HG02938 (cell line): Measurements from ENCODE around the gene AMER3.

Source experiments
- ATAC-seq: cut with Tn5 transposase; IDR thresholded peaks from one replicate; pipeline ENCODE4 v1.9.1; 2021; ENCODE audit warnings: mild to moderate bottlenecking, moderate library complexity; ENCODE audit not compliant: unreplicated experiment

Gene AMER3

GRCh38 chr2:130749078-130749477 is 6.3 kb upstream of the AMER3 start:
- ATAC-seq = no peak

- no peak for ATAC-seq
These were observed 5.7 kb upstream of the AMER3 start for GRCh38 chr2:130749641-130750040.

DNA sequence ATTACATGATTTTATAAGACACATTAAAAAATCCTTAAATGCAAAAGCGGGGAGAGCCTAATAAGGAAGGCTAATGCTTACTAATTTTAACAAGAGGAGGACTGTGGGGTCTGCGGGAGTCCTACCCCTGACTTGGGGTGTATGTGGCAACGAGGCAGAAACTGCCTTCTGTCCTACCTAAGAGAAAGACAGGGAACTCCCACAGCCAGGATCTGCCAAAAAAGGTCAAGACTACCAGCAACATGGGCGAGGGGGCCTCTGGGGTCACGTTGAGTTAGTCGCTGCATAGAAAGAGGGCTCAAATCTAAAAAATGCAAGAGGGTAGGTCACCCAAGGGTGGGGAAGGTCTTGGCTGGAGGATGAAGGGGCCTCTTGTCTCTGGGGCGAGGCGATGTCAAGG is 529 bp upstream of the AMER3 start:
- no peak for ATAC-seq

GRCh38 chr2:130756053-130756873 is 923 bp downstream of the AMER3 start:
- ATAC-seq = no peak

DNA sequence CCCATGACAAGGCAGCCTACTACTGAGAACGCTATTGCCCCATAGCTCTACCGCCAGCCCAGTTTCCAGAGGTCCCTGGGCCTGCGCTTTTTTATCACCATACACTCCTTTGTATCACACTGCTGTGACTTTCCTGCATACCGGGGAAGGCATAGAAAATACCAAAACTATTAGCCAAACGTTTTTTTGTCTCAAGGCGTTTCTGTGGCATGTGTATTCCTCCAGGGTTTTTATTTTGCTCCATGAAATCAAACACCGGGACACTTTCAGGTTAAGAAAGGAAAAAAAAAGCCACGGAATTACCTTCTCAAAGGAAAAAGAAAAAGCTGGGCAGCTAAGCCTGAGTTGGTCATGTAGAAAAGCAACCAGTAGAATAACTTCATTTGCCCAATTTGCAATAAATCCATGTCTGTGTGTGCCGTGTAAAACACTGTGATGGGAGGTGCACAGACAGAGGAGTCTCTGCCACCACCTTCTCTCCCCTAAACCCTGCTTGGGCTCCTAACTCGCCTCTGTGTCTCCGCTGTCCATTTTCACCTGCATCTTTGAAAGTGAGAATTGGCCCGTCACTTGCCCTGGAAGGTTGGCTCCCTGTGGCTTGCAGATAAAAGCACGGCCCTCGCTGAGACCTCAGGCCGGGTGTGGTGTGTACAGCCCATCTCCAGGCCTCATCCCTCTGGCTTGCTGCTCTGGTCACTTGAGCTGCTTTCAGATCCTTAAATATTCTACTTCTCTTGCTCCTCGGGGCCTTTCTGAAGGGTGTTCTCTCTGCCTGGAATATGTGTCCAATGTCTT is 1.7 kb downstream of the AMER3 start:
- no peak for ATAC-seq

DNA sequence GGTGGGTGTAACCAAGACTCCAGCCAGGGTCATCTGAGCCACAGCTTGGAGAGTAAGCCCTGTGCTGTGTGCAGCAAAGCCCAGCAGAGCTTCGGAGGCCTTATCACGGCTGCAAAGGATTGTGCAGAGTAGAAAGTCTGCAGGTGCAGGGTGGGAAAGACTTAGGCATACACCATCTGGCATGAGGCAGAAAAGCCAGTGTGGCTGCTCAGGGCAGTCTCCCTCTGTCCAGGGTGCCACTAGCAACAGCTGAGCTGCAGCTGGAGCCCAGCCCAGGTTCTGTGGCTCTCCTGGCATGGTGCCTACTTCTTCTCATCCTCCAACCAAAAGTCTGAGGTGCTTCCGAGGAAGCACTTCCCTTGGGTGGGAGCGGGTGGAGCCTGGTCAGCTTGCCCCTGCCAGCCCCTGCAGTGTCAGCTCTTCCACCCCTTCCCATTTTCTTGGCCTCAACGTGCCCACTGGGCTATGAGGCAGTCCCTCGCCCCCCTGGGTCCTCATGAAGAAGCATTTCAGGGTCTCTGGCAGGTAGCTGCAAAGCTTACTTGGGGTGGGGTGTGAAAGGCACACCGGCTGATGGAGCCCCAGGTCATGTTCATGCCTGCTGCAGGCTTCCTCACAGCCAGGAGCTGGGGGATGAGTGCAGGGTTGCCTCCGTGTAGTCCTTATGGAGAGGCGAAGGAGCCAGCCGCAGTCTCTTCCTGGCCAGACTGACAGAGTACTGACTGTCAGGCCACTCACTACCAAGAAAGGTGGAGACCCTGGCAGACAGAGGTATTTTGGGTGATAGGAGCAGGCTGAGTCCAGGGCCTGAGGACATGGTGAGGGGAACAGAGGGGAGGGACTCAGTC is 4.8 kb downstream of the AMER3 start:
- no peak for ATAC-seq

DNA sequence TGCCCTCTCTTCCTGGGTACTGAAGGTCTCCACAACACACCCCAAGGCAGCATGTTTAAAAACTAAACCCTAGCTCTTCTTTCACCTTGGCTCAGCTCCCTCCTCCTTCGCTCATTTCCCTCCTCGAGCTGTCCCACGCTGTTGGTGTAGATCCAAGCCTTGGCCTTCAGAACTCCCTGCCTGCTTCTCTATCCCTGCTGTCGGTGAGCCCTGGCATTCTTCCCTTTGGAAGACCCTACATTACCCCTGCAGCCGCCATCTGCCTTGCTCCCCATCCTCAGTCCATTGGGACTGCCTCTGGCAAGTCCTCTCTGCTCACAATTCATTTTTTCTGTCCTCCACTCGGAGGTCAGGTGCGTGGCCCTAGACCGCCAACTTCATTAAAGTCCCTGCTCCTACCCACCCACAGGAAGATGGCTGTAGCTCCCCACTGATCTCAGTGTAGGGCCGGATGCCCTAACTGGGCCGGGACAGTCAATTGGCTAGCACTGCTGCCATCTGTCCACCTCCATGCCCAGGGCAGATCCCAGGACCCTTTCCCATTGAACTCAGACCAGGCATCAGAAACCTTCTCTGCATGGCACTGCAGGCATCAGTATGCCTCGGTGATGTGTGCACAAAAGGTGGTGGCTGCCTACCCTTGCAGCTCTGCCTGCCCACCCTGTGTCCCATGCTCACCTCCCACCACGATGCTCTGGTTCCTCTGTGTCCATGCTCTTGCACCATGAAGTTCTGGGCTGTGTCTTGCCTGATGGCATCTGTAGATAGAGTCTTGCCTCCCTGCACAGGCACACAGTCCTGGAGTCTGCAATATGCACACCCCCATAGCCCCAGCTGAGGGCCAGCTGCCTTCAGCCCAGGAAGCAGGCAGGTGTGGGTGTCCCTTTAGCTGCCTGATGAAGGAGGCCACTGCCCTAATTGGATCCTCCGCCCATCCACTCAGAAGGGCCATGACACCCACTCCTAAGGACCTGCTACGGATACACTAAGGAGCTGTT is 5.7 kb downstream of the AMER3 start:
- no peak for ATAC-seq

DNA sequence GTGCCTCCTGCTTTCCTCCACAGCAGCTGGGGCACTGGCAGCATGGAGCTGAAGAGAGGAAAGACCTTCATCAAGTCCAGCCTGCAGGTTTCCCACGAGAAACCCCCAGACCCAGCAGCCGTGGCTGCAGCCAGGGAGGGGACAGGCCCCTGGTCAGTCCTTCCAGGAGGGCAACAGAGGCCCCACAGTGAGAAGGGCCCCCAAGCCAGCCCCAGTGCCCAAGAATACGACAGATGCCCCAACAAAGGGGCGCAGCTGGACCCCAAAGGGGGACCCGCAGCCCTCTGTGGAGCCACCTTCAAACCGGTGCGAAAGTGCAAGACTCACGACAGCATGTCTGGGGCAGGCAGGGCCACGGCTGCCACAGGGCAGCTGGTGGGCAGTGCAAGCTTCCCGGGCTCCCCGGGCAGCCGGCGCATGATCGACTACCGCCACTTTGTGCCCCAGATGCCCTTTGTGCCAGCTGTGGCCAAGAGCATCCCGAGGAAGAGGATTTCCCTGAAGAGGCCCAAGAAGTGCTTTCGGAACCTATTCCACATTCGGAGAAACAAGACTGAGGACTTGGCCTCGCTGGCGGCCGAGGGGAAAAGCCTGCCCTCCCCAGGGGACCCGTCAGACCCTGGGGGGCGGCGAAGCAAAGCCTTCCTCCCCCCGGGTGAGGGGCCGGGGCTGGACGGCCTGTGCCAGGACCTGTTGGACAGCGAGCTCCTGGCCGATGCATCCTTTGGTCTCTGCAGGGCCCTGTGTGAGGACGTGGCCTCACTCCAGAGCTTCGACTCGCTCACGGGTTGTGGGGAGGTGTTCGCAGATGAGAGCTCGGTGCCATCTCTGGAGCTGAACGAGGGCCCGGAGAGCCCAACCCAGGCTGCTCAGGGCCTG is 6.9 kb downstream of the AMER3 start:
- no peak for ATAC-seq

DNA sequence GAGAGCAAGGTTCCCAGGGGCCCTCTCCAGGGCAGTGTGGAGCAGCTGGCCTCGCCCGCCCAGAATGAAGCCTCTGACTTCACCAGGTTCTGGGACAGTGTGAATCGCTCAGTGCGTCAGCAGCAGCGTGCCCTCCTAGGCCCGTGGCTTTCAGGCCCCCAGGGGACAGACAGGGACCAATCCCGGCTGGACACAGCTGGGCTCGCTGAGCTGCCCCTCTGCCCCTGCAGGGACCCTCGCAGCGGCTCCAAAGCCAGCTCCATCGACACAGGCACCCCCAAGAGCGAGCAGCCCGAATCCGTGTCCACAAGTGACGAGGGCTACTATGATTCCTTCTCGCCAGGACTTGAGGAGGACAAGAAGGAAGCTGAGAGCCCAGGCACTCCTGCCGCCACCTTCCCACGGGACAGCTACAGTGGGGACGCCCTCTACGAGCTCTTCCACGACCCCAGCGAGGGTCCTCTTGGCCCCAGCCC is 7.6 kb downstream of the AMER3 start:
- no peak for ATAC-seq

DNA sequence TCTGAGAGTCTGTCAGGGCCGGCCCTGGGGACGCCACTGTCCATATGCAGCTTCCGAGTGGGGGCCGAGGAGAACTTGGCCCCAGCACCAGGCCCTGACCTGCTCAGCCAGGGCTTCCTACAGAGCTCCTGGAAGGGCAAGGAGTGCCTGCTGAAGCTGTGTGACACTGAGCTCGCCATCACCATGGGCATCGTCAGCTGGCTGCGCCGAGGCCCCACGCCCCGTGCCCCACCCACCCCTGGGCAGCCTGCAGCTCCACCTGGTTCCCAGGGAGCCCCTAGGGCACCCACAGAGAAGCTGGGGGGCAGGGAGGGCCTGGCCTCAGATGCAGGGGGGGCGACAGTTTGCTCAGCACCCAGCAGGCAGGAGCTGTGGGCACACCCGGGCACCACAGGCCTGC is 8.1 kb downstream of the AMER3 start:
- ATAC-seq = no peak

GRCh38 chr2:130764035-130764820 is 8.9 kb downstream of the AMER3 start:
- ATAC-seq = no peak

DNA sequence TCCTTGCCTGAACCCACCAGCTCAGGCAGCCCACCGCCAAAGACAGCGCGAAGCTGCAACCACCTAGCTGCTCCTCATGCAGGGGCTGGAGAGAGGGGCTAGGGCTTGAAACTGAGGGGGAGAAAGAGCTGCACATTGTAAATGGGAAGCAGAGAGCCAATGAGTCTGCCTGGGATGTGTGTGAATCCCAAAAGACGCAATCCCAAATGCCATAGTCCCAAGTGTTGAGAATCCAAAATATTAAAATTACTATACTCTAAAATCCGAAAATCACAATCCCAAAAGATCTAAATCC is 9.4 kb downstream of the AMER3 start:
- no peak for ATAC-seq

DNA sequence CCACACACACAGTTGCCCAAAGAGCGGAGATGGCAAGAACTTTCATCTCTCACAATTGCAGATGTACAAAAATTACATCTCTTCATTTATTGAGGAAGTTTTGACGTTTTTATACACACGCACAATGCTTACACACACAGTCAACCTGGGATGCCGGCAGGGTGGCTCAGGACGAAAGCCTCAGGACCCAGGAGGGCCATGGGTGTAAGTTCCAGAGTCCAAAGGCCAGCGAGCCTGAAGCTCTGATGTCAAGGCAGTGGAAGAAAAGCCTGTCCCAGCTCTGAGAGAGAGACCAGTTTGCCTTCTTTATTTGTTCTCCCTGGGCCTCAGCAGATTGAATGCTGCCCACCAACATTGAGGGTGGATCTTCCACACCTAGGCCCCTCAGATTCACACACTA is 10.1 kb downstream of the AMER3 start:
- ATAC-seq = no peak

DNA sequence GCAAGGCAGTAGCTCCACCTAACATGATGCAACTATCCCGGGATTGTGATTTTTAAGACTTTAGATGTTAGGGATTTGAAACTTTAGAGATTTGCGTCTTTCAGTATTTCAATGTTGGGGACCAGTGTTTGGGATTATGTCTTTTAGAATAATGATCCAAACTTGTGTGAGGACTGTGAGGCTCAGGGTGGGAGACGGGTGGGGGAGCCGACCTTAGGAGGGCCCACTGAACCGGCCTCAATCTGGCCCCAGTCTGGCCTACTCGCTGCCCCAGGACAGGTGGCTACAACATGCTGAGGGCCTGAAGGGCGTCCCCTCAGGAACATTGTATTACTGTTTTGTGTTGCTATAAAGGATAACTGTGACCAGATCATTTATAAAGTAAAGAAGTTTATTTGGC is 10.7 kb downstream of the AMER3 start:
- ATAC-seq = no peak

DNA sequence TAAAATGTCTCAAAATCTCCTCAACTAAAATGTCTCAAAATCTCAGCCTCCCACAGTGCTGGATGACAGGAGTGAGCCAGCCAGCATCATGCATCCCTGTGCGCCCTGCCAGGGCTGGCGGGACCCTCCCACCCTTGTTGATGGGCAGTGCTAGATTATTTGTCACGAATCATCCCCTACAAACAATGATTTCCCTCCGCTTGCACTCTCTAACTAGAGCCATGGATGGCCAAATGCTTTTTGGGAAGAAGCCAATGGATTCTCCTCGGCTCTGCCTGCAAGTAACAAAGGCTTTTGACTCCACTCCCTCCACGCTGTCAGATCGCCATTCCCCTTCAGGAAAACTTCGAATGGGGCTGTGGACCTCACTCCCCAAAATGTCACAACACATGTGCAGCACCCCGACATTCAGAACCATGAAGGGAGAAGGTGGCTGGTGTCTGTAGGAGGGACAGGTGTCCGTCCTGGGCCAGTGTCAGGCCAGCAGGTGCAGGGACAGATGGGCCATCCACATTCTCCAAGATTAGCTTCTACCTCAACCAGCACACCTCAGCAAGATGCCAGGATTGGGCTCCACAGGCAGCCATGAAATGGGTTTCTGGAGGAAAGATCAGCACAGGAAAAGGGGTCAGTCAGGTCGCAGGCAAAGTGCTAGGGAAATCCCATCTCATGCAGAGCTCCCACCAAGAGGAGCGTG is 11.5 kb downstream of the AMER3 start:
- ATAC-seq = no peak

- no peak for ATAC-seq
These were observed 12.1 kb downstream of the AMER3 start for GRCh38 chr2:130767408-130767775.

DNA sequence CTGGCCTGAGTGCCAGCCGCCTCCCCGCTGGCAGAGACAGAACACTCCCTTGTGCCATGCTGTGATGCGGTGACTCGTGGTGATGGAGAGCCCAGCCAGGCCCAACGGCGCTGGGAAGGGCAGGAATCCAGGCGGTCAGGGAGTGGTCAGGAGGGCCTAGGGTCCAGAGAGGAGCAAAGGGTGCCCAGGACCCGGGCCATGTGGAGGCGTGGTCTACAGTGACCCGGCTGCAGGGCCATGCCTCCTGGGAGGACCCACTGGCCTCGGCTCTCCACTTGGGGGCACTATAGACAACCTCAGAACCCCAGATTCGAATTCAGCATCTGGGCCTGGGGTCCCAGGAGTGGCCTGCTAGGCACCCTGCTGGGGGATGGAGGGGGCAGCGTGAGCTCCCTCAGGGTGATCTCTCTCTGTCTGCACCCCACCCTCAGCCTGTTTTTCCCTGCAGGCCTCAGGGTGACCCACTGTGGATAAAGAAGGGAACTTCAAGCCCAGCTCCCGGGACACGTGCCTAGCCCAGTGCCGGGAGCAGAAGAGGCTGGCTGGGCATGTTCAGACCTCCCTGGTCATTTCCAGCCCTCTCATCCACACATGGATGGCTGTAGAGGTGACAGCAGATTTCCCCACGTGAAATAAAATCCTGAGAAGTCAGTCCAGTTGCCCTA is 13.0 kb downstream of the AMER3 start:
- ATAC-seq = no peak
